Ammon's horn (tissue), 1 donor: Measurements from ENCODE around the gene FCHSD2.
A peak's percentile ranks its signal among the peaks of the same experiment; 100 is the strongest.
"Not testable (repeated sequence)": the region's sequence is repeated elsewhere in the genome, so short reads cannot be mapped to it uniquely, and the experiment has no call there.

Experiments used
- DNase-seq: peaks from one replicate; pipeline ENCODE4 v3.0.0-alpha.2; 2016; ENCODE audit warnings: low spot score

Gene FCHSD2

DNA sequence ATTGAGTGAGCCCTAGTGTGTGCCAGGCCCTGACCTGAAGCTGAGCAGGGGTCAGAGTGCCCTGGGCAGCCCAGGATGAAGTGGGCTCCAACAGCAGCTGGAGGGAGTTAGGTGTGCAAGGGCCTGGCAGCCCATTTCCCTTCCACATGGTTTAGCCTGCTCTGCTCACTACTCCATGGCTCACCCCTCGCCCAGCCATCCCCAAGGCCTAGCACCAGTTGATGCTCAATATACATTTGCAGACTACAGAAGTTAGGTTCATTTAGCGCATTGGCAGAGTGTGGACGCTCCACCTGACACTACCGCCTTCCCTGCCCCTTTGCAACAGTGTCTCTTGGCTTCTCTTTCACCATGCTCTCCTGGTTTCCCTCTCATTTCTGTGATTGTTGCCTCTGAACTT lies 324.2 kb downstream of the FCHSD2 start:
- DNase-seq: no peak

DNA sequence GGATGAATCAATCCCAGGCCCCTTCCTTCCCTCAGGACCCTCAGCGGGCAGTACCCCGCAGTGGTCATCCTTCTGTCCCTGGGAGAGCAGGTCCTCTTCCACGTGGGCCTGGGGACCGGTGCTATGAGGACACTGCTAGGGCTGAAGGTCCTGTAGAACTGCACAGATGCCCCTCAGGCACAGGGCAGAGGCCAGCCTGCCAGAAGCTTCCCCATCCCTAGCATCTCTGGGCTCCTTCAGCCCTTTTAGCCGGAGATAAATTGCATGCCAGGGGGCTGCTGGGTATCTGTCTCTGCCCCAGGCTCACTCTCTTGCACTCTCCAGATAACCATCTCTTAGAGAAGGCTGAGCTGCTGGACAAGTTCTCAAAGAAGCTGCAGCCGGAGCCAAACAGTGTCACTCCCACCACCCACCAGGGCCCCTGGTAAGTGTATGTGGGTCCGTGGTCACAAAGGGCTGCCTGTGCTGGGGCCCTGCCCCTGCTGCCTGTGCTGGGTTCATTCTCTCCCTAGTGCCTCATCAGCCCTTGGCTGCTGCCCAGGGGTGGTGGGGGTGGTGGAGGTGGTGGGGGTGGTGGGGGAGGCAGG lies 325.6 kb downstream of the FCHSD2 start:
- no peak for DNase-seq

DNA sequence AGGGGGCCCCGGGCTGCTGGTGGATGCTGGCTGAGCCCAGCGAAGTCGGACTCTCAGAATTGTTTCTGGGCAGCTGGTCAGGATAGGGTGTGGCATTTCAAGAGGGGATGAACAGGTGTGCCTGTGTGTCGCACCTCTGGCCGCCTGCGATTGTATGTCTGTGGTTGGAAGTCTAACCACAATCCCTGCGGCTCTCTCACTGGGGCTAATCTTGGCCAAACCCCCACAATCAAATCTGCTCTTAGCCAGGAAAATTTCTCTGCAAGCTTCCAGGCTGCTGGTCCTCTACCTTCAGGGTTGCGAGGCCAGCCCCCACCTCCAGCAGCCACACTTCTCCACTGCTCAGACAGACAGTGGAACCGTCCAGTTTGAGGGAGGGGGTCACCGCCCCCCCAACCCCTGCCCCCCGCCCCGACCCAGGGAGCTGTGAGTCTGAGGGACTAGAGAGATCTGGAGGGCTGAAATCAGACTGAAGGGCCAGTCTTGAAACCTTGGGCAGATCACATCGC lies 327.0 kb downstream of the FCHSD2 start:
- no peak for DNase-seq

DNA sequence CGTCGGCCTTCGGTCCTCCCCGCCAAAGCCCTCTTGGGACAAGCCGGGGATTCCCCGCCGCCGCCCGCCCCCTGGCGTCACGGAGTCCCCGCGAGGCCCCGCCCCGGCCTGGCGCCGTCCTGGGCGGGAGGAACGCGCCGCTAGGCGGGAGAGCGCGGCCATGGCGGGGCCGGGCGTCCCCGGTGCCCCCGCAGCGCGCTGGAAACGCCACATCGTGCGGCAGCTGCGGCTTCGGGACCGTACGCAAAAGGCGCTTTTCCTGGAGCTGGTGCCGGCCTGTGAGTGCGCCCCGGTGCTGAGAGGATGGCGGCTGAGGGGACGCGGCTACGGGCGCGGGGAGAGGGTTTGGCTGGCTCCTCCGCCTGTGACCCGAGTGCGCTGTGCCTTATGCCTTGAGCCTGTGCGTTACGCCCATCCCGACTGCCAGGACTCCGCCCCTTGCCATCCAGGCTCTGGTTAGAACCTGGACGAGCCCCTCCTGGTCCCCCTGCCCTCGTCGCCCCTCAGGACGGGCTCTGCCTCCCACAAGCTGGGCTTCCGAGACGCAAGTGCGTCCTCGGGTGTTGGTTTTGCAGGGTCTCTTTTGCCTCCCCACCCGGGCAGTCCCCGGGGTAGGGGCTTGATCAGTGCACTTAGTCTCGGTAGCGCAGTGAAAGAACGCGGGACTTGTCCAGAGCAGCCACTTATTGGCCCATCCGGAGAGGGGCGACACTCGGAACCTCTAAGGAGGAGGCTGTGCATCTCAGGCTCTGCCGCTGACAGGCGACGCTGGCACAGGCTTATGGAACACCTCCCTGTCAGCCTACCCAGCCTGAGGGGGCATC lies 327.6 kb downstream of the FCHSD2 start, which contains the start of gene ATG16L2:
ATG16L2 (plus strand) TSS at position 126 of the 824 bp plus-strand sequence; CDS start at position 161, 35 bp downstream.
- DNase-seq: peak; percentile 89

DNA sequence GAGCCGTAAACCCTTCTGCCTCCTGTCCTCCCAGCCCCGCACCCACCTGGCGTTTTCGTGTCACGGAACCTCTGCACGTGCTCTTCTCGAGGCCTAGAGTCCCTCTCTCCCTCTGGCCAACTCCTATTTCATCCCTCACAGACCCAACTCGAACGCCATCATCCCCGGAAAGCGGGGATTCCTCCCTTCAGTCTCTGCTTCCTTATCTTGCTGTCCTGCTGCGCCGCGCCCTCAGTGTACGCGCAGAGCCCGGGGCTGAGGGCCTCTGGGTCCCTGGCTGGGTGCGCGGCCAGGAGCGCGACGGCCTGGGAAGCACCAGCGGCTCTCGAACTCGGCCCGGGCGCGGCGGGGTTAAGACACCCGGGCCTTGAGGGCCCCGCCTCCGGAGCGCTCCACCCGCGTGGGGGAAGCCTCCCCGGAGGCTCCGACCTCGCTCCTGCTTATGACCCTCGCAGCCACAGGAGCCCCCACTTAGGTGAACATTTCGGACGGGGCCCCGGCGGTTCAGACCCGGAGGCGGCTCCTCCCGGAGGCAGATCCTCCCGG lies 328.3 kb downstream of the FCHSD2 start:
- peak; percentile 82 for DNase-seq

DNA sequence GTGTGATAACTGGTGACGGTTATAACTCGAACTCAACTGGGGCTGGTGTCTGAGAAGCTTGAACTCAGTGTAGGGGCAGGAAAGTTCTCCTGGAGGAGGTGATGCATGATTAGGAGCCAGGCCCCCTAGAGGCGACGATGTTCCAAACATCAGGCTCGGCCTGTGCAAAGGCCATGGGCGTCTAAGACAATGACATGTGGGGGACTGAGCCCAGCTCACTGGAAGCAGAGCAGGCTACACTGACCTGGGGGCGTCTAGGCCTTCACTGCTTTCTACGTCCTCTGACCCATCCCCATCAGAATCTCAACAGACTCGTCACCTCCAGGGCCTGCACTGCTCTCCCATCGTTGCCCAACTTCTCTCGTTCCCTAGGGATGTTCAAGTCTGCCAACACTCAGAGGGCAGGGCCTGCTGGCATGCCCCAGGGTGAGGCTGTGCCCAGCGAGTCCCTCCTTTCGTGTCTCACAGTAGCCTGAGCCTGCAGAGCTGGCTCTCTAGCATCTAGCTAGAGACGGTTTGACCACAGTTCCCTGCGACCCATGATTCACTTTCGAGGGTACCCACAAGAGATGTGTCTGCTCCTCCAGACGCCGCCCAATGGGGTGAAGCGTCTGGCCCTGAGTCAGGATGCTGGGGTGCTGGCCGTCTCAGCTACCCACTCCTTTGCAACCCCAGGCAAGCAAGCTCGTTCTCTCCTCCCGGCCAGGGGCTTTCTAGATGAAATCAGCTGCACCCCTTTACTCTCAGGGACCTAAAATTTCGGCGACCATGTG lies 329.0 kb downstream of the FCHSD2 start:
- no peak for DNase-seq

DNA sequence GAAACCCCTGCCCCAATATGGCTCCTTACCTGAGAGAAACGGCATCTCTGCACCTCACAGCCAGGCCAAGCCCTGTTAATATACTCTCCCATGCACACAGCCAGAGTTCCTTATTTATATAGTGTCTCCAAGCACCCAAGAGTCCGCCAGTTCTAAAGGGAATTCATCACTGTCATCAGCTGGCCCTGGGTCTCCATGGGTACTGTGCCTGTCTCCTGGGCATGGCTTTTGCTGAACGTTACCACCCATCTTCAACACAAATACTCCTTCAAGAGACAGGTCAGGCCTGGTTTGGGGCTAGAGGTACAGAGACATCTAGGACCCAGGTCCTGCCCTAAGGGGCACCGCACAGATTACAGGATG lies 329.5 kb downstream of the FCHSD2 start:
- DNase-seq: no peak

DNA sequence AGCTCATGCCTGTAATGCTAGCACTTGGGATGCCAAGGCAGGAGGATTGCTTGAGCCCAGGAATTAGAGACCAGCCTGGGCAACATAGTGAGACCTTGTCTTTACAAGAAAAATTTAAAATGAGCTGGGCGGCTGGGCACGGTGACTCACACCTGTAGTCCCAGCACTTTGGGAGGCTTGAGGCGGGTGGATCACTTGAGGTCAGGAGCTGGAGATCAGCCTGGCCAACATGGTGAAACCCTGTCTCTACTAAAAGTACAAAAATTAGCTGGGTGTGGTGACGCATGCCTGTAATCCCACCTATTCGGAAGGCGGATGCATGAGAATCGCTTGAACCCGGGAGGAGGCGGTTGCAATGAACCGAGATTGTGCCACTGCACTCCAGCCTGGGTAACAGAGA lies 330.4 kb downstream of the FCHSD2 start:
- not testable (repeated sequence) for DNase-seq

DNA sequence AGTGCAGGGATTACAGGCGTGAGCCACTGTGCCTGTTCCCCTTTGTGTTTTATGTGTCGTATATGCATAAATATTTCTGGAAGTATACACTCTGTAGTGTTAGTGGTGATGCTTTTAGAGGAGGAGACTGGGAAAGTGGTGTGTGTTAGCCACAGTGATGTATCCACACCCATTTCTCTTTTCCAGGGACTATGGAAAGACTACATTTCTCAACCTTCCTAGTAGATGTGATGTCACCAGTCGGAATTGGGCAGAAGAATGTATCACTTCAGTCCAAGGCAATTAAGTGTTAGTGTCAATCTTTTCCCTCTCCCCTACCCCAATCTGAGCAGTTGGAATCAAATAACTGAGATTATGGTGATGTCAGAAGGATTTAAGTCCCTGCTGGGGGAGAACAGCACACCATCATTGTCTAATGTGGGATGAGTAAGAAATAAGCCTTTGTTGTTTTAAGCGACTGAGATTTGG lies 333.8 kb downstream of the FCHSD2 start:
- no peak for DNase-seq

DNA sequence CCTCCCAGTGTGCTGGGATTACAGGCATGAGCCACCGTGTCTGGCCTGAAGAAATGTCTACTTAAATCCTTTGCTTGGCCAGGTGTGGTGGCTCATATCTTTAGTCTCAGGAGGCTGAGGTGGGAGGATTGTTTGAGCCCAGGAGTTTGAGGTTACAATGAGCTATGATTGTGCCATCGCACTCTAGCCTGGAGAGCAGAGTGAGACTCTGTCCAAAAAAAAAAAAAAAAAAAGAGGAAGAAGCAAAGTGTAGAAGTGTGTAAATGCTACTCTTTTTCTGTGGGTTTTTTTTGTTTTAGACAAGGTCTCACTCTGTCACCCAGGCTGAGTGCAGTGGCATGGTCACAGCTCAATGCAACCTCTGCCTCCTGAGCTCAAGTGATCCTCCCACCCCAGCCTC lies 334.3 kb downstream of the FCHSD2 start:
- DNase-seq: no peak

DNA sequence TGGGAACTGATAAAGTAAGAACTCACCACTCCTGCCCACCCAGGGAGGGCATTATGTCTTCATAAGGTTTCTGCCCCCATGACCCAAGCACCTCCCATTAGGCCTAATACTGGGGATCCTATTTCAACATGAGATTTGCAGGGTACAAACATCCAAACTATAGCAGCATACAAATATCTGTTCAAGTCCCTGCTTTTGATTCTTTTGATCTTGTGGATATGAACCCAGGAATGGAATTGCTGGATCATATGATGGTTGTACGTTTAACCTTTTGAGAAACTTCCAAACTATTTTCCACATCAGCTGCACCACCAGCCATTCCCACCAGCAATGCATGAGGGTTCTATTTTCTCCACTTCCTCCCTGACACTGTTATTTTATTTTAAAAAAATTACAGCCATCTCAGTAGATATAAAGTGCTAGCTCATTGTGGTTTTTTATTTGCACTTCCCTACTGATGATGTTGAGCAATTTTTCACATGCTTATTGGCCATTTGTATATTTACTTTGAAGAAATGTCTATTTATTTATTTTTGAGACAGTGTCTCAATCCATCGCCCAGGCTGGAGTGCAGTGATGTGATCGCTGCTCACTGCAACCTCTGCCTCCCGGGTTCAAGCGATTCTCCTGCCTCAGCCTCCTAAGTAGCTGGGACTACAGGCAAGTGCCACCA lies 335.0 kb downstream of the FCHSD2 start:
- DNase-seq: no peak

DNA sequence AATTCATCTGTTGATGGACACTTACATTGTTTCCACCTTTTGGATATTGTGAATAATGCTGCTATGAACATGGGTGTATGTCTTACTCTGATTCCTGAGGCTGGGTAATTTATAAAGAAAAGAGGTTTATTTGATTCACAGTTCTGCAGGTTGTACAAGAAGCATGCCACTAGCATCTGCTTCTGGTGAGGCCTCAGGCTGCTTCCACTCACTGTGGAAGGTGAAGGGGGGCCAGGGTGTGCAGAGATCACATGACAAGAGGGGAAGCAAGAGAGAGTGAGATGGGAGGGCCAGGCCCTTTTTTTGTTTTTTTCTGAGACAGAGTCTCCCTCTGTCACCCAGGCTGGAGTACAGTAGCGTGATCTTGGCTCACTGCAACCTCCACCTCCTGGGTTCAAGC lies 335.7 kb downstream of the FCHSD2 start:
- not testable (repeated sequence) for DNase-seq

DNA sequence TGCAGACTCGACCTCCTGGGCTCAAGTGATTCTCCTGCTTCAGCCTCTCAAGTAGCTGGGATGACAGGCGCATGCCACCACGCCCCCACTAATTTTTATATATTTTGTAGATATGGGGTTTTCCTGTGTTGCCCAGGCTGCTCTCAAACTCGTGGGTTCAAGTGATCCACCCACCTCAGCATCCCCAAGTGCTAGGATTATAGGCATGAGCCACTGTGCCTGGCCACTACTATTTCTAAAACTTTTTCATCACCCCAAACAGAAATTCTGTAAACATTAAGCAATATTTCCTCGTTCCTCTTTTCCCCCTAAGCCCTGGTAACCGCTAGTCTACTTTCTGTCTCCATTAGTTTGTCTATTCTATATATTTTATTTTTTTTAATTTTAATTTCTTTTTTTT lies 336.9 kb downstream of the FCHSD2 start:
- DNase-seq: no peak

DNA sequence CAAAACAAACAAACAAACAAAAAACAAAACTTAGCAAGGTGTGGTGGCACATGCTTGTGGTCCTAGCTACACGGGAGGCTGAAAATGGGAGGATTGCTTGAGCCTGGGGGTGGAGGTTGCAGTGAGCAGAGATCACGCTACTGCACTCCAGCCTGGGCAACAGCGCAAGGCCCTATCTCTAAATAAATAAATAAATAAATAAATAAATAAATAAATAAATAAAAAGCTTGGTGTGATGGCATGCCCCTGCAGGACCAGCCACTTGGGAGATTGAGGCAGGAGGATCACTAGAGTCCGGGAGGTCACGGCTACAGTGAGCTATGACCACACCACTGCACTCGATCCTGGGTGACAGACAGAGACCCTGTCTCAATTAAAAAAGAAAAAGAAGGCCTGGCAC lies 339.3 kb downstream of the FCHSD2 start:
- no peak for DNase-seq

DNA sequence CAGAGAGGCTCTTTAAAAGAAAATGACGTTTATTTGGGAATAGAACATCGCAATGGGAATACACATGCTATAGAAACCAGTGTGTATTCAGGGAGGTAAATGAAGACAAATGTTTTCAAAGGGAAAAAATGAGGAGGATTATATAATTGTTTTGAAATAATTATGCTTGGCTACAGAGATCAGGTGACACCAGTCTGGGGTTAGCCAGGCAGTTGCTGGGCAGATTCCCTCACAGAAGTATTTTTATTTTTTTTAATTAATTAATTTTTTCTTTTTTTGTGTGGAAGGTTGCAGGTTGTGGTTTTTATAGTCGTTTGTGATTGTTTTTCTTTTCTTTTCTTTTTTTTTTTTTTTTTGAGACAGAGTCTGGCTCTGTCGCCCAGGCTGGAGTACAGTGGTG lies 342.7 kb downstream of the FCHSD2 start:
- no peak for DNase-seq

DNA sequence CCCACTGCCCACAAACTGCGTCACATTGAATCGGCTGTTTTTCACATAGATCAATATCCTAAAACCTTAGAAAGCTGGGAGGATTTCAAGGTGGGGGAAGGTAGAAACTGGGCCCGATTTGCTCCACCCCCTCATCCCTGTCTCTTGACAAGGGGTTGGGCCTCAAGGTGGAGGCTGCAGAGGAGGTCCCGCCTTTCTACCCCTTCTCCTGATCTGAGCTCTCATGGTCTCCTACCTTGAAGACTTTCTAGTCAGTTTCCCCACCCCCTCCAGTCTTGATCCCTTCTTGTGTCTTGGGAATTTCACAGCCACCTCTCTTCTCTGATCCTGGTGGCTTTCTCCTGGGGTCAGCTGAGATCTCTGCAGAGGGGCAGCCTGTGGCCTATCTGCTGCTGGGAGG lies 343.8 kb downstream of the FCHSD2 start:
- no peak for DNase-seq

DNA sequence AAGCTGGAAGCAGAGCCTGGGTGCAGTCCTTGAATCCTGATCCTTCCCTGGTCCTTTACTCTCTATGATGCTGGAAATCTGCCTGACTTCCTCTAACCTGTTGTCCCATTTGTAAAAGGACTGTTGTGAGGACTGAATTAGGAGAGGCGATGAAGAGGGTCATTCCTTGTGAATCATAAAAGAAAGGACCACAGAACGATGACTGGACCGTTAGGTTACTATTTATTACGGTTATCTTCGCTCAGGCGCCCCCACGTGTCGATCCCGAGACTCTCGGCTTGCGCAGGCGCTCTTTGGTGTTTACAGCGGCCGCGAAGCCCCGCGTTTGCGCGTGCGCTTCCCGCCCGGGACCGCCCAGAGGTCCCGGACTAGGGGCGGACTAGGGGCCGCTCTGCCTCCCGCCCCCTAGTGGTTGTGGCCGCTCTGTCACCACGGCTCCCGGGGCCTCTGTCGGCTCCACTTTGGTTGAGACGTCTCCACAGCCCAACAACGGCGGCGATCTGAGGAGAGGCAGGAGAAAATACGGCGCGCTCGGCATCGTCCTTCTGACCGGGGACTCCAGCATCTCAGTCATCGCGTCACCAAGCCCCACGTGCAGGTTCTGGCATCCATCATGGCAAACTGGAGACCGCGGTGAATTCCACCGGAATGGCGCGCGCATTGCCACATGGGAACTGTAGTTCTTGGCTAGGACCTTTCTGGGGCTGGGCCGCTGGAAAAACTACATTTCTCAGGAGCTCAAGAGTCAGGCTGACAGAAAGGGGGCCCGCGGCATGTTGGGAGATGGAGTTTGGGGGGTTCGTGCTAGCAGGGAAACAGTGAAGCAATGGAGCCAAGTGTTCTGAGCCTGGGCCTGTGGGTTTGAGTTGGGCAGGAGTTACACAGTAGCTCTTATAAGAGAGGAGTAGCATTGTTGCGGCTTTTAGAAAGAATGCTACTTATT lies 348.4 kb downstream of the FCHSD2 start, which contains the start of gene STARD10:
STARD10 (minus strand) TSS at position 623 of the 943 bp plus-strand sequence. CDS start 12,866 bp downstream, outside the sequence.
- DNase-seq: peak; percentile 98

DNA sequence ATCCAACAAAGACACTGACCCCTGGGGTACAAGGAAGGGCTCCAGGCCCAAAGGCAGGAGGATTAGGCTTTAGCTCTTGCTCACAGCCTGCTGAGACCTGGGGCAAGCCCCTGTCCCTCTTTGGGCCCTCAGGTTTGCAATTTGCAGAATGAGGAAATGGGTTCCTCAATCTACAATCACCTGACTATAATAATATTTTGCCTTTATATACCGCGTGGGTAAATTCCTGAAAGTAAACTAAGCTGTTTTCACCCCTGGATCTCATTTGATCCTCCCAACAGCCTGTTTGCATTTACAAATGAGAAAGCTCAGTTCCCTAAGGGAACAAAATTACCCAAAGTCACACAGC lies 349.1 kb downstream of the FCHSD2 start:
- DNase-seq: no peak

DNA sequence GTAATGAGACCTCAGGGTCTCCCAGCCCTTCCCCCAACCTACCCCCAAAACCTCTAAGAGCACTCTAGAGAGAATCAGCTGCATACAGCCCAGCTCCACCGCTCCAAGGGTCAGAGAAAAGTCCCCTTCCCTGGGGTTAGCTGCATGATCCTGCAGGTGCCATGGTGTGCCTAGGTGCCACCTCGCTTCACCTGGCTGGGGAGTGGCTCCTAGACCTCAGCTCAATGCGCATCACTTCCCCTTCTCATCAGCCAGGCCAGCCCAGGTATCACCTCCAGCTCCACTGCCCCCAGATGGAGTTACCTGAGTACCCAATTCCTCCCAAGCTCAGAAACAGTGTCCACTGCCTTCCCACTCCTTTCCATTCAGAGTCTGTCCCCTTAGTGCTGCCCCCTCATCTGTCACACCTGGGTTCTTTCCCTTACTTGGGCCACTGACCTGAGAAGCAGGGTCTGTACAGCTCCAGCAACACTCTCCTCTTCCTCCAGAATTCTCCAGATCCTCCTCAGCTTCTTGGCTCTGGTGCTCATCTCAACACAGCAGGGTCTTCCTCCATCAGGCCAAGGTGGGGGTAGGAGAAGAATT lies 349.6 kb downstream of the FCHSD2 start:
- no peak for DNase-seq

DNA sequence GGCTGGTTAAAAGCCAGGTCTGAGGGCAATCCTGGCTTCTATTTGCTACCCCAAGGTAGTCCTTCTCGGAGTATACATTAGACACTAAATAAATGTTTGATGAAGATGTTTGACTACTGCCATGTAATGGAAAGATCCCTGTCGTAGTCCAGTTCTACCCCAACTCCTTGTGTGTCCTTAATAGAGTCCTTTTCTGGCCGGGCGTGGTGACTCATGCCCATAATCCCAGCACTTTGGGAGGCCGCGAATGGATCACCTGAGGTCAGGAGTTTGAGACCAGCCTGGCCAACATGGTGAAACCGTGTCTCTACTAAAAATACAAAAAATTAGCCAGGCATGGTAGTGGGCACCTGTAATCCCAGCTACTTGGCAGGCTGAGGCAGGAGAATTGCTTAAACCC lies 350.9 kb downstream of the FCHSD2 start:
- DNase-seq: not testable (repeated sequence)
